GM10248 (cell line): ENCODE measurements around the gene THAP4.

ENCODE experiments used
- CTCF ChIA-PET: fragments of 300-600 bp; sonication (Branson Sonifier 250); formaldehyde crosslinking; extraction: SDS; loops from one replicate; lab custom pipeline; 2021; ENCODE audit warnings: antibody characterized with exemption; lab: Yijun Ruan, JAX
- POLR2A ChIA-PET: fragments of 350-650 bp; sonication (Branson Sonifier 250); formaldehyde crosslinking; extraction: SDS; loops from one replicate; lab custom pipeline; 2020; ENCODE audit warnings: antibody characterized with exemption; lab: Yijun Ruan, JAX
- DNase-seq: peaks from one replicate; pipeline ENCODE4 v3.0.0; 2012; ENCODE audit errors: extremely low spot score
- TF ChIP-seq, protein P1 (sequence below): IDR thresholded peaks from 2 replicates; pipeline ENCODE4 v1.5.1; 2012; ENCODE audit warnings: mild to moderate bottlenecking, low read depth; ENCODE audit errors: extremely low read depth, missing control alignments, control extremely low read depth

Gene THAP4

DNA sequence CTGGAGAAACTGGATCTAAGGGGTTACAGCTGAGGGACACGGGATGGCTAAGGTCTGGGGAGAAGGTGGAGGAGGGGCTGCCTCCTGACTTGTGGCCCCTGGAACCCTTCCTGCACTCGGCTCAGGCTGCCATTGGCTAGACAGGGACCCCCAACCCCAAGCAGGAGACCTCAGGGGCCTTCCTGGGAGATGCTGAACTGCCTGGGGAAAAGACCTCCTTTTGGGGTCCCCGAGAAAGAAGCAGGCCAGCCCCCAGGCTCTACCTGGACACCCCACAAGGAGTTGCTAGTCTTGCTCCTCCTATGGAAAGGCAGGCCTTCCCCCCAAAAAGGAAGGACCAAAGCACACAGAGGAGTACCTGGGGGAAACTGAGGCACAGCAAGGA lies 88.5 kb downstream of the THAP4 start:
- CTCF ChIA-PET = no interaction called here
- DNase-seq = no peak
- TF ChIP-seq, protein P1, sequence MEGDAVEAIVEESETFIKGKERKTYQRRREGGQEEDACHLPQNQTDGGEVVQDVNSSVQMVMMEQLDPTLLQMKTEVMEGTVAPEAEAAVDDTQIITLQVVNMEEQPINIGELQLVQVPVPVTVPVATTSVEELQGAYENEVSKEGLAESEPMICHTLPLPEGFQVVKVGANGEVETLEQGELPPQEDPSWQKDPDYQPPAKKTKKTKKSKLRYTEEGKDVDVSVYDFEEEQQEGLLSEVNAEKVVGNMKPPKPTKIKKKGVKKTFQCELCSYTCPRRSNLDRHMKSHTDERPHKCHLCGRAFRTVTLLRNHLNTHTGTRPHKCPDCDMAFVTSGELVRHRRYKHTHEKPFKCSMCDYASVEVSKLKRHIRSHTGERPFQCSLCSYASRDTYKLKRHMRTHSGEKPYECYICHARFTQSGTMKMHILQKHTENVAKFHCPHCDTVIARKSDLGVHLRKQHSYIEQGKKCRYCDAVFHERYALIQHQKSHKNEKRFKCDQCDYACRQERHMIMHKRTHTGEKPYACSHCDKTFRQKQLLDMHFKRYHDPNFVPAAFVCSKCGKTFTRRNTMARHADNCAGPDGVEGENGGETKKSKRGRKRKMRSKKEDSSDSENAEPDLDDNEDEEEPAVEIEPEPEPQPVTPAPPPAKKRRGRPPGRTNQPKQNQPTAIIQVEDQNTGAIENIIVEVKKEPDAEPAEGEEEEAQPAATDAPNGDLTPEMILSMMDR = no peak
- POLR2A ChIA-PET = no interaction called here

DNA sequence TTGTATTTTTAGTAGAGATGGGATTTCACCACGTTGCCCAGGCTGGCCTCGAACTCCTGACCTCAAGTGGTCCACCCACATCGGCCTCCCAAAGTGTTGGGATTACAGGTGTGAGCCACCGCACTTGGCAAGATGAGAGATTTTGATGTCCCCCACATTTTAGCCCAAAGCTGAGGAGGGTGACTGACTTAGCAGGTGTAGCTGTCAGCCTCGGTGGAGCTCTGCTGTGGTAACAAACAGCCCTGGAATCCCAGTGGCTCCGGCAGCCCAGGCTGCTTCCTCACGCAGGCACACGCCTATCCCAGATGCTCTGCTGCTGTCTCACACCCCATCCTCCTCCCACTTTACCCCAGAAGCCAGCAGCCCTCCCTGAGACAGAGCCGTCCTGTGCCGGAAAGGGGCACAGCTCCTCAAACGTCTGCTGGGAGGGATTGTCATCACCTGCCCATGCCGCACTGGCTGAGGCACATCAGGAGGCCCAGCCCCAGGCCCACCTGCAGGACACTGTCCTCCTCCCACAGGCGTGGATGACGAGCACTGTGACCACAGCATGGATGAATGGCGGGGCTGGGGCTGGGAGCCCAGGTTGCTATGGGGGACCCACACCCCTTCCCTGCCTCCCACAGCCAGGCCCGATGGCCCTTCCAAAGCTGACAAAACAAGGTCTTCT lies 89.0 kb downstream of the THAP4 start:
- no peak for DNase-seq
- TF ChIP-seq, protein P1 = no peak
- ChIA-PET CTCF (no interaction called here), POLR2A (no interaction called here)

DNA sequence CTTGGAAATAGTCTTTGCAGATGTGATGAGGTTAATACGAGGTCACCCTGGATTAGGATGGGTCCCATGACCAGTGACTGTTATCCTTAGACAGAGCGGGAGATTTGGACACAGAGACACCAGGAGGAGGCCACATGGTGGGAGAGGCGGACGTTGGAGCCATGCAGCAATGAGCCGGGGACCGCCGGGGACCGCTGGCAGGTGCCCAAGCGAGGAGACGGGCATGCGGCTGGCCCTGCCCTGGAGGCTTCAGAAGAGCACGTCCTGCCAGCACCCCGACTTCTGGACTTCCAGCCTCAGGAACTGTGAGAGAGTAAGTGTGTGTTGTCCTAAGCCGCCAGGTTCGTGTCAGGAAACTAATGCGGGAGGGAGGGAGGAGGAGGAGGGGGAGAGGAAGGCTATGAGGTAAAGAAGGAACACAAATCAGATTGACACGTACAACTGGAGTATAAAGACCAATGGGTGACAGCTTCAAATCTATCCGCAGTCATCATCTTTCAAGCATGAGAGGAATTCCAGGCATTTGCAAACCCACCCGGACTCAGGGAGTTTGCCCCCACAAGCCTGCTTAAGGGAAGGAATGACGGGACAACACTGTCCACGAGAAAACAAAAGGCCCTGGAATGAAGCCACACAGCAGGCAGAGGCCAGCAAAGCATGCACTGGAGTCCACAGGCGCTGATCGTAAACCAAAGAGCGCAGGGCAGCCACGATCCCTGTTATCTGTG lies 90.0 kb downstream of the THAP4 start:
- ChIA-PET POLR2A (no interaction called here), CTCF (no interaction called here)
- DNase-seq = no peak
- TF ChIP-seq, protein P1 = no peak

DNA sequence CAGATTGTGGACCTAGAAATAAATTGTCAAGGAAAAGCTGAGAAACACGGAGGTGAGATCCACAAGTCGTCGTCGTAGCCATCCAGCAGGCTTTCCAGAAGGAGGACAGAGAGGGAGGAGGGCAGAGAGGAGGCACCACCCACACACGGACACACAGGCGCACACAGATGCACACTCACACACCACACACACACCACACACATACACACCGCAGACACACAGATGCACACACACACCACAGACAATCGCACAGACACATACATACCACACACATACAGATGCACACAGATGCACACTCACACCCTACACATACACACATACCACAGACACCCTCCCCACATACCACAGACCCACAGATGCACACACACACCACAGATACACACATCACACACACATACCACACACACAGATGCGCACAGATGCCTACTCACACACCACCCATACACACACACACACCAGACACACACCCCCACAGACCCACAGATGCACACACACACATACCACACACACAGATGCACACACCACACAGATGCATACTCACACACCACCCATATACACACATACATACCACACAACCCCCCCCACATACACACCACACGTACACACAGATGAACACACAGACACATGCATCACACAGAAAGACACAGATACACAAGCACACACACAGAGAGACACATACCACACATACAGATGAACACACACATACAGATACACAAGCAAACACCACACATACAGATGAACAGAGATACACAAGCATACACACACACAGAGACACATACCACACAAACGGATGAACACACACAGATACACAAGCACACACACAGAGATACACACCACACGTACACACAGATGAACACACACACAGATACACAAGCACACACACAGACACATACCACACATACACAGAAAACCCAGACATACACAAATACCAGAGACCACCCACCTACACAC lies 91.2 kb downstream of the THAP4 start:
- ChIA-PET CTCF (interaction anchor here (0.9 kb wide), 1 partner anchor 12 kb away, joined by 3 read pairs; no protein-coding TSS in a partner anchor), POLR2A (no interaction called here)
- TF ChIP-seq, protein P1 = no peak

DNA sequence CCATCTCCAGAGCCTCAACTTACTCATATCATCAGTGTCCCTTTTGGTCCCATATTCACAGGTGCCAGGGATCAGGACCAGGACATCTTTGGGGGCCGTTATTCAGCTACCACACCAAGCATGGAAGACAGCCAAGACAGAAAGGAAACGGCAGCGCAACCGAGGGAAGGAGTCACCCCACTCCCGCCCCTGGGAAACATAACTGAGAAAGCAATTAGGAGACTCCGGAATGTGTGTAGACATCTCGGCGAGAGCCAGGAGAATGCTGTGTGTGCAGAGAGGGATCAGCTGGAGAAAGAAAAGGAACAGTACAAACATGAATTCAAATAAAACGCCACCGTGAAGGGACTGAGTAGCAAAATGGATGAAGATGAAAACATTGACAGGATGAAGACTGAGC lies 91.9 kb downstream of the THAP4 start:
- TF ChIP-seq, protein P1 = no peak
- ChIA-PET POLR2A (no interaction called here), CTCF (interaction anchor here (0.9 kb wide), 1 partner anchor 11 kb away, joined by 3 read pairs; no protein-coding TSS in a partner anchor)
- peak; percentile 10 for DNase-seq

More for the DNA sequence above, 91.2 kb downstream of the THAP4 start:
- DNase-seq = no peak

DNA sequence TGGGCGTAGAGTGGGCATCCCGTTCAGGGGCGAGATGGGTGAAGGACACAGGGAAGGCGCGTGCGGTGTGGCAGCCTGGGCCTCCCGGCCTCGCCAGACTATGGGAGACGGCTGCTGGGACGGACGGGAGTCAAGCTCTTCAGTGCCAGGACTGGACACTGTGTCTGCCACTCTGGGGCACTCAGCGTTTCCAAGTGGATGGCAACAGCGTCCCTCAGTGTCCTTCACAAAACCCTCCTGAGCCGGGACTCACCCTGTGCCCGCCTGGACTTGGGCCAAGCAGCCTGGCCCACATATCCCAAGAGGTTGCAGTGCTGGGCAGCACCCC lies 94.7 kb downstream of the THAP4 start:
- POLR2A ChIA-PET = no interaction called here
- peak; percentile 16 for DNase-seq
- CTCF ChIA-PET = no interaction called here
- TF ChIP-seq, protein P1 = no peak
